OCI-LY7 (cell line): ENCODE data around the gene SLC26A6. TPM values are rescaled to one million over a fixed set of nuclear protein-coding genes. Genes with fewer than 3 reads are reported as not detected.

Experiments used
- microRNA-seq: library from miRNA; unstranded; fragments of <30 nt; microRNA quantifications from one replicate; pipeline ENCODE4 v1.2.0, GENCODE V29; 2022; ENCODE audit warnings: borderline replicate concordance
- small RNA-seq: library from RNA; depleted of rRNA; stranded (forward); fragments of <200 nt; gene quantifications from one replicate; pipeline ENCODE3, GENCODE V24; 2014
- total RNA-seq, 2 experiments: library from RNA; depleted of rRNA in 1 of 2; stranded (reverse); fragments of >200 nt in 1 of 2; shearing (Covaris generic) in 1 of 2; gene quantifications; 2 replicates each; pipeline ENCODE4 v1.2.3, GENCODE V29; 2014 to 2022

The SLC26A6 gene
- total RNA-seq, 2 experiments from 2014 or later: 42.1 to 47.3 TPM

Small RNA genes within 50 kb of the gene (microRNA-seq; reads per million reads assigned to microRNA genes)
- gene MIR4793 (not detected), gene MIR711 (not detected)

Small RNA genes within 50 kb of the gene (small RNA-seq; reads per million reads assigned to genes)
- not detected for gene AC141002.1

Other genes starting within 250 kb of the SLC26A6 start
- 4.4 and 14.9 TPM in 2 replicates for gene PLXNB1, start 205.4 kb downstream of the SLC26A6 start, total RNA-seq (2014; rRNA removed; shearing (Covaris generic))
- 6.4 and 7.7 TPM in 2 replicates for gene PLXNB1, start 205.4 kb downstream of the SLC26A6 start, total RNA-seq (2022)
- gene CCDC51, start 195.3 kb downstream of the SLC26A6 start, total RNA-seq (2014; rRNA removed; shearing (Covaris generic)): 22.0 and 23.0 TPM in 2 replicates
- gene CCDC51, start 195.3 kb downstream of the SLC26A6 start, total RNA-seq (2022): 21.2 and 24.9 TPM in 2 replicates
- gene TMA7, start 195.2 kb downstream of the SLC26A6 start, total RNA-seq (2014; rRNA removed; shearing (Covaris generic)): 313 and 486 TPM in 2 replicates
- gene TMA7, start 195.2 kb downstream of the SLC26A6 start, total RNA-seq (2022): 226 and 250 TPM in 2 replicates
- 16.3 and 16.8 TPM in 2 replicates for gene ATRIP, start 188.7 kb downstream of the SLC26A6 start, total RNA-seq (2014; rRNA removed; shearing (Covaris generic))
- 20.3 and 24.5 TPM in 2 replicates for gene ATRIP, start 188.7 kb downstream of the SLC26A6 start, total RNA-seq (2022)
- 80.5 and 102 TPM in 2 replicates for gene SHISA5, start 131.3 kb downstream of the SLC26A6 start, total RNA-seq (2014; rRNA removed; shearing (Covaris generic))
- 97.1 and 97.3 TPM in 2 replicates for gene SHISA5, start 131.3 kb downstream of the SLC26A6 start, total RNA-seq (2022)
- 3.8 and 5.0 TPM in 2 replicates for gene PFKFB4, start 78.7 kb downstream of the SLC26A6 start, total RNA-seq (2014; rRNA removed; shearing (Covaris generic))
- 10.8 and 29.0 TPM in 2 replicates for gene PFKFB4, start 78.7 kb downstream of the SLC26A6 start, total RNA-seq (2022)
- 0.16 TPM in 1 of 2 replicates, not detected in the other for gene UCN2, start 71.7 kb downstream of the SLC26A6 start, total RNA-seq (2014; rRNA removed; shearing (Covaris generic))
- gene UCN2, start 71.7 kb downstream of the SLC26A6 start, total RNA-seq (2022): not detected in 2 replicates
- 4.1 and 7.9 TPM in 2 replicates for gene COL7A1, start 40.1 kb downstream of the SLC26A6 start, total RNA-seq (2014; rRNA removed; shearing (Covaris generic))
- 7.0 and 10.8 TPM in 2 replicates for gene COL7A1, start 40.1 kb downstream of the SLC26A6 start, total RNA-seq (2022)
- 125 and 168 TPM in 2 replicates for gene UQCRC1, start 25.8 kb downstream of the SLC26A6 start, total RNA-seq (2014; rRNA removed; shearing (Covaris generic))
- 159 and 194 TPM in 2 replicates for gene UQCRC1, start 25.8 kb downstream of the SLC26A6 start, total RNA-seq (2022)
- gene TMEM89, start 13.7 kb downstream of the SLC26A6 start, total RNA-seq (2014; rRNA removed; shearing (Covaris generic)): not detected in 2 replicates
- gene TMEM89, start 13.7 kb downstream of the SLC26A6 start, total RNA-seq (2022): 1.6 TPM in 1 of 2 replicates, not detected in the other
- gene CELSR3, start 27.4 kb upstream of the SLC26A6 start, total RNA-seq (2014; rRNA removed; shearing (Covaris generic)): 2.3 and 3.0 TPM in 2 replicates
- gene CELSR3, start 27.4 kb upstream of the SLC26A6 start, total RNA-seq (2022): 8.4 and 9.1 TPM in 2 replicates
- 34.8 and 42.1 TPM in 2 replicates for gene NCKIPSD, start 50.5 kb upstream of the SLC26A6 start, total RNA-seq (2014; rRNA removed; shearing (Covaris generic))
- gene NCKIPSD, start 50.5 kb upstream of the SLC26A6 start, total RNA-seq (2022): 33.9 and 39.9 TPM in 2 replicates
- 63.4 and 77.0 TPM in 2 replicates for gene IP6K2, start 81.8 kb upstream of the SLC26A6 start, total RNA-seq (2014; rRNA removed; shearing (Covaris generic))
- 92.7 and 96.9 TPM in 2 replicates for gene IP6K2, start 81.8 kb upstream of the SLC26A6 start, total RNA-seq (2022)
- 13.8 and 16.0 TPM in 2 replicates for gene PRKAR2A, start 212.4 kb upstream of the SLC26A6 start, total RNA-seq (2014; rRNA removed; shearing (Covaris generic))
- 19.6 and 22.4 TPM in 2 replicates for gene PRKAR2A, start 212.4 kb upstream of the SLC26A6 start, total RNA-seq (2022)